Fibroblast of lung (primary cell): Measurements from ENCODE around the gene CRACDL. TPM values are rescaled to one million over a fixed set of nuclear protein-coding genes. Genes with fewer than 3 reads are reported as not detected.

Source experiments
- DNase-seq, 2 donors: peaks; one replicate each; pipeline versions ENCODE4 v3.0.0 to v3.0.0-alpha.2; 2010; ENCODE audit warnings: low read depth in 2 of 2
- H2AFZ ChIP-seq: 2 replicates; pipeline ENCODE4 v1.5.1; 2012; ENCODE audit warnings: low read length, control low read depth, inconsistent platforms
- H3K27ac ChIP-seq: 2 replicates; pipeline ENCODE4 v1.5.1; 2011; ENCODE audit warnings: low read length, control low read depth; ENCODE audit not compliant: insufficient read depth
- H3K27me3 ChIP-seq: 2 replicates; pipeline ENCODE4 v1.5.1; 2011; ENCODE audit warnings: mild to moderate bottlenecking, low read length; ENCODE audit not compliant: control insufficient read depth, insufficient read depth
- H3K36me3 ChIP-seq: 2 replicates; pipeline ENCODE4 v1.5.1; 2011; ENCODE audit warnings: low read length; ENCODE audit not compliant: control insufficient read depth, insufficient read depth
- H3K4me1 ChIP-seq: 2 replicates; pipeline ENCODE4 v1.5.1; 2011; ENCODE audit warnings: low read length; ENCODE audit not compliant: control insufficient read depth, insufficient read depth; ENCODE audit errors: extremely low read depth
- H3K4me2 ChIP-seq: 2 replicates; pipeline ENCODE4 v1.5.1; 2011; ENCODE audit warnings: low read length, control low read depth; ENCODE audit not compliant: insufficient read depth; ENCODE audit errors: extremely low read depth
- H3K4me3 ChIP-seq, 4 experiments: fragments of 200-600 bp in 1 of 4; sonication (generic) in 1 of 4; replicated peaks in 1 of 4; 2 replicates each; pipeline ENCODE4 v1.5.1; 2011 to 2016; ENCODE audit warnings: low read length in 4 of 4, low read depth in 3 of 4, mild to moderate bottlenecking in 3 of 4, control low read depth in 2 of 4, inconsistent platforms in 1 of 4, mixed read lengths in 1 of 4; ENCODE audit not compliant: insufficient read depth in 1 of 4; ENCODE audit errors: control extremely low read depth in 1 of 4
- H3K79me2 ChIP-seq: 2 replicates; pipeline ENCODE4 v1.5.1; 2012; ENCODE audit warnings: mild to moderate bottlenecking, low read length, inconsistent platforms; ENCODE audit not compliant: control insufficient read depth, insufficient read depth
- H3K9ac ChIP-seq: 2 replicates; pipeline ENCODE4 v1.5.1; 2011; ENCODE audit warnings: mild to moderate bottlenecking, low read length, control low read depth; ENCODE audit not compliant: insufficient read depth
- H3K9me3 ChIP-seq: 2 replicates; pipeline ENCODE4 v1.5.1; 2012; ENCODE audit warnings: low read depth, low read length; ENCODE audit not compliant: control insufficient read depth, insufficient read depth
- H4K20me1 ChIP-seq: 2 replicates; pipeline ENCODE4 v1.5.1; 2011; ENCODE audit warnings: low read length; ENCODE audit not compliant: control insufficient read depth, insufficient read depth; ENCODE audit errors: extremely low read depth
- CTCF ChIP-seq, 2 donors: IDR thresholded peaks in 1 of 2; conservative IDR thresholded peaks in 1 of 2; 1 replicate in 1 of 2; 2 replicates in 1 of 2; pipeline ENCODE4 v1.5.1; 2011 to 2012; ENCODE audit warnings: low read length in 2 of 2, control low read depth in 1 of 2, inconsistent platforms in 1 of 2, low read depth in 1 of 2, mild to moderate bottlenecking in 1 of 2
- EZH2 ChIP-seq: IDR thresholded peaks from 2 replicates; pipeline ENCODE4 v1.5.1; 2012; ENCODE audit warnings: low read length, control low read depth, mild to moderate bottlenecking; ENCODE audit errors: missing control alignments
- polyA plus RNA-seq, 2 donors: library from polyadenylated mRNA; depleted of rRNA in 1 of 2; stranded (reverse) in 1 of 2; unstranded in 1 of 2; fragments of >200 nt; gene quantifications; 2 replicates each; pipeline ENCODE4 v1.2.1, GENCODE V29; 2011 to 2012; ENCODE audit warnings: missing spikeins in 1 of 2
- total RNA-seq: library from RNA; depleted of rRNA; stranded (reverse); fragments of >200 nt; gene quantifications from 2 replicates; pipeline ENCODE4 v1.2.1, GENCODE V29; 2014

Gene CRACDL
- total and polyA plus RNA-seq, 2 donors (not counting 1 experiment from before 2014, with no cell fraction given) = not detected

DNA sequence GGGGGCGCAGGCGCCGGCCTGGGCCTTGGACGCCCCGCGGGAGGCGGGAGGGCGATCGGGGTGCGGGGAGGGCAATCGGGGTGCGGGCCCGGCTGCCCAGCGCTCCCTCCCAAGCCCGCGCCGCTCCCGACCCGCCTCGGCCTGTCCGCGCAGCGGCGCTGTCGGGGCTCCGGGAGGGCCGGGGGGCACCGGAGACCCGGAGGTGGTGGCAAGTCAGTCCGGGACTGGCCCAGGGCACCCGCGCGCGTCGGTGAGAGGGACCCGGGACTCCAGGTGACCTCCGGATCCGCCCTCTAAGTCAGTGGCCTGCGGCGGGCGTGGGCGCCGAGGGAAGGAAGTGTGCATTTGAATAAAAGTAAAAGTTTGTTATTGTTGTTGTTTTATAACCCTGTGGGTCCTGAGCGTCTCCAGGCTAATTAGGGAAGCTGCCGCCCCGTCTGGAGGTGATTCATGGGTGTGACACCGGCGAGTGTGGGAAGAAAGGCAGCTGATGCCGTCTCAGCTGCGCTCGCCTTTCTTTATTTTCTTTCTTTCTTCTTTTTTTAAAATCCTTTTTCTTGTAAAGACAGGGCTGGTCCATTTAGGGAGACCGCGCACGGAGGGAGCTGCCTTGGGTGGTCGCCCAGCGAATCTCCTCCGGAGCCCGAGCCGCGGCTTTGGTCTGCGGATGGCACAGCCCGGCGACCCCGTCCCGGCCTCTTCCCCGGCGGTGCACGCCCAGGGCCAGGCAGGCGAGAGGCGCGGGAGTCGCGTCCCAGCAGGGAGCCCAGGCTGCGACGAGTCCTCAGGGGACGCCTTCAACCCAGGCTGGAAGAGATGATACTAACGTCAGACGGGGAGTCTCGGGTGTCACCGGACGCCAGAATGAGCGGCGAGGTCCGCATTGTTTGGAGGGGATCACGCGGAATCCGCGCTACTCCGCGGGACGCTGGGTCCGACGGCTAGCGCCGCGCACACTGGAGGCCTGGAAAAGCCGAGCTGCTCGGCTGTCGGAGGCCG is 627 bp upstream of the CRACDL start:
- Histone ChIP-seq H2AFZ (no peak overlapping the region), H4K20me1 (no peaks in the 10 kb centered on the region), H3K9ac (no peak overlapping the region), H3K4me3 (no peak overlapping the region), H3K27me3 (peaks cover 33% of the 10 kb centered on the region), H3K4me2 (peak overlapping the region; percentile 35), H3K27ac (no peak overlapping the region), H3K79me2 (no peaks in the 10 kb centered on the region), H3K9me3 (no peaks in the 10 kb centered on the region), H3K4me1 (no peaks in the 10 kb centered on the region), H3K36me3 (no peaks in the 10 kb centered on the region)
- DNase-seq = peak in 1 of 2 donors; percentile 21
- TF ChIP-seq EZH2 (no peak), CTCF (conservative IDR thresholded peaks at IDR 0.05 in 1 of 2, IDR thresholded peaks at IDR 0.05 in 1 of 2; ENCODE audit: low read depth in 1 of 2, low read length in 2 of 2) (no peak)

GRCh38 chr2:98935111-98935770 is 784 bp downstream of the CRACDL start:
- Histone ChIP-seq H3K9me3 (no peaks in the 10 kb centered on the region), H2AFZ (no peak overlapping the region), H4K20me1 (no peaks in the 10 kb centered on the region), H3K4me2 (peak overlapping the region; percentile 59), H3K36me3 (no peaks in the 10 kb centered on the region), H3K79me2 (no peaks in the 10 kb centered on the region), H3K4me1 (no peaks in the 10 kb centered on the region), H3K27me3 (peaks cover 33% of the 10 kb centered on the region), H3K9ac (no peak overlapping the region), H3K27ac (no peak overlapping the region), H3K4me3 (peak overlapping the region in 2 of 4 experiments; percentile 7 to 27)
- no peak for TF ChIP-seq CTCF (conservative IDR thresholded peaks at IDR 0.05 in 1 of 2, IDR thresholded peaks at IDR 0.05 in 1 of 2; ENCODE audit: low read depth in 1 of 2, low read length in 2 of 2)
- TF ChIP-seq EZH2 = peak; percentile 65
- no peak for DNase-seq

DNA sequence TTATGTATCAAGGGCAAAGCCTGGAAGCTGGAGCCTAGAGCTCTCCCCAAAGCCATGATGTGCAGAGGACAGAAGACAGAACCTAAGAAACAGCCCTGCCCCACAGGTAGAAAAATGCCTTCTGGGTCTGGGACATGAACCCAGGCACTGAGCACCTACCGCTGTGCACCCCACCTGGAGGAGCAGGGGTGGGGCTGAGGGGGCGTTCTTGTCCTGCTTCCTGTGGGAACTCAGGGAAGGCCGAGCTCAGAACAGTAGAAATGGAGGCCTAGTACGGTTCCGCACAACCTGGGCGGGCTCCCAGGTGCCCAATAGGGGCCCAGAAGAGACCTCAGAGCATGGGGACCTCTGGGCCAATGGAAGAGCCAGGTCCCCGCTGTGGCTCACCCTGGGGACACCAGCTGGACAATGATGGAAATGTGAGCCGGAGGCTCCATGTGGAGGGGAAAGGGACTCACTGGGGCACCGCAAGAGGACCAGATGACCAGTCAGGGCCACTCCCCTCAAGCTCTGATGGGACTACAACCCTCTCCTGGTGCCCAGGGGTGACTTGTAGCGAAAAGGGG is 3.2 kb downstream of the CRACDL start:
- H3K9ac ChIP-seq = no peak overlapping the region
- H3K9me3 ChIP-seq = no peaks in the 10 kb centered on the region
- H2AFZ ChIP-seq = no peak overlapping the region
- no peaks in the 10 kb centered on the region for H4K20me1 ChIP-seq
- H3K4me2 ChIP-seq = no peak overlapping the region
- H3K4me1 ChIP-seq = no peaks in the 10 kb centered on the region
- H3K27me3 ChIP-seq = peaks cover 29% of the 10 kb centered on the region
- TF ChIP-seq EZH2 (no peak), CTCF (conservative IDR thresholded peaks at IDR 0.05 in 1 of 2, IDR thresholded peaks at IDR 0.05 in 1 of 2; ENCODE audit: low read depth in 1 of 2, low read length in 2 of 2) (no peak)
- DNase-seq = no peak
- H3K79me2 ChIP-seq = no peaks in the 10 kb centered on the region
- no peak overlapping the region for H3K4me3 ChIP-seq
- H3K27ac ChIP-seq = no peak overlapping the region
- no peaks in the 10 kb centered on the region for H3K36me3 ChIP-seq
